K562 (cell line): ENCODE data around the gene HAL. TPM values are rescaled to one million over a fixed set of nuclear protein-coding genes. Genes with fewer than 3 reads are reported as not detected.

ENCODE experiments used
- ATAC-seq: fragments of 200-7000 bp; cut with Tn5 transposase; 3 replicates; pipeline ENCODE4 v1.9.1; 2020; ENCODE audit warnings: moderate library complexity
- BruUV-seq: library from RNA; stranded (reverse); fragments of 400-500 nt; replicated peaks from 2 replicates; lab custom pipeline; 2021; lab: Mats Ljungman, UMichigan
- CTCF ChIA-PET: fragments of 300-600 bp; formaldehyde crosslinking; extraction: SDS; loops from one replicate; lab custom pipeline; 2021; ENCODE audit warnings: low intra/inter-chr PET ratio; lab: Yijun Ruan, JAX
- POLR2A ChIA-PET: fragments of 300-600, 350-650 bp; sonication (Branson Sonifier 250); formaldehyde crosslinking; extraction: SDS; loops from one replicate; lab custom pipeline; 2021; ENCODE audit warnings: antibody characterized with exemption, inconsistent platforms; lab: Yijun Ruan, JAX
- DNase-seq, 4 experiments: peaks; one replicate each; pipeline versions ENCODE4 v3.0.0 to v3.0.0-alpha.2; 2011 to 2018; ENCODE audit warnings: low spot score in 3 of 4, mixed read lengths in 3 of 4; ENCODE audit errors: extremely low read depth in 1 of 4
- FAIRE-seq: peaks from 2 replicates; lab custom pipeline; 2011; peaks lifted over from hg19 to GRCh38; lab: Jason Lieb, UNC
- H2AFZ ChIP-seq: 2 replicates; pipeline ENCODE4 v1.6.0; 2011; ENCODE audit warnings: low read depth, low read length, control low read depth, inconsistent platforms
- H3K27ac ChIP-seq: fragments of 200-600 bp; 3 replicates; pipeline ENCODE4 v1.8.0; 2011; ENCODE audit warnings: low read depth, mild to moderate bottlenecking, control low read depth, inconsistent platforms, low read length, moderate library complexity, mixed read lengths; ENCODE audit errors: extremely low read depth
- H3K27me3 ChIP-seq, 2 experiments: fragments of 300-600 bp in 1 of 2; 2 replicates in 1 of 2; 3 replicates in 1 of 2; pipeline versions ENCODE4 v1.6.0 to v1.8.0; 2011; ENCODE audit warnings: inconsistent platforms in 2 of 2, low read length in 2 of 2, mild to moderate bottlenecking in 1 of 2, mixed read lengths in 1 of 2, moderate library complexity in 1 of 2; ENCODE audit not compliant: control insufficient read depth in 2 of 2, insufficient read depth in 2 of 2
- H3K36me3 ChIP-seq: fragments of 300-600 bp; 3 replicates; pipeline ENCODE4 v1.8.0; 2011; ENCODE audit warnings: mild to moderate bottlenecking, low read length, inconsistent platforms; ENCODE audit not compliant: control insufficient read depth, insufficient read depth
- H3K4me1 ChIP-seq, 2 experiments: fragments of 200-600 bp in 1 of 2; replicated peaks in 1 of 2; 2 replicates in 1 of 2; 3 replicates in 1 of 2; pipeline versions ENCODE4 v1.5.1 to v1.8.0; 2011; ENCODE audit warnings: inconsistent platforms in 2 of 2, low read length in 2 of 2, mild to moderate bottlenecking in 1 of 2, mixed read lengths in 1 of 2, moderate library complexity in 1 of 2; ENCODE audit not compliant: control insufficient read depth in 2 of 2, insufficient read depth in 2 of 2
- H3K4me2 ChIP-seq: 2 replicates; pipeline ENCODE4 v1.6.1; 2011; ENCODE audit warnings: low read length, control low read depth, inconsistent platforms, mixed read lengths; ENCODE audit not compliant: insufficient read depth
- H3K4me3 ChIP-seq: fragments of 200-600 bp; sonication (generic), shearing (Covaris generic); 2 replicates; pipeline ENCODE4 v1.5.1; 2016; ENCODE audit warnings: control low read depth, inconsistent platforms
- H3K79me2 ChIP-seq: fragments of 200-600 bp; 3 replicates; pipeline ENCODE4 v1.8.0; 2011; ENCODE audit warnings: low read length, inconsistent platforms; ENCODE audit not compliant: control insufficient read depth, insufficient read depth
- H3K9ac ChIP-seq, 2 experiments: 2 replicates each; pipeline versions ENCODE4 v1.6.0 to v1.6.1; 2011; ENCODE audit warnings: low read depth in 2 of 2, low read length in 2 of 2, control low read depth in 1 of 2, inconsistent platforms in 1 of 2, mild to moderate bottlenecking in 1 of 2, mixed read lengths in 1 of 2; ENCODE audit not compliant: insufficient read depth in 1 of 2
- H3K9me1 ChIP-seq: one replicate; pipeline ENCODE4 v1.6.0; 2011; ENCODE audit warnings: inconsistent platforms, mild to moderate bottlenecking, low read length, moderate library complexity; ENCODE audit not compliant: control insufficient read depth, insufficient read depth
- H3K9me3 ChIP-seq: replicated peaks from 2 replicates; pipeline ENCODE4 v1.5.1; 2011; ENCODE audit warnings: low read depth, low read length, inconsistent platforms; ENCODE audit not compliant: control insufficient read depth, insufficient read depth
- H4K20me1 ChIP-seq: replicated peaks from 2 replicates; pipeline ENCODE4 v1.6.1; 2011; ENCODE audit warnings: low read length, inconsistent platforms, mixed read lengths; ENCODE audit not compliant: control insufficient read depth, insufficient read depth
- BRF1 ChIP-seq: IDR thresholded peaks from 3 replicates; pipeline ENCODE4 v1.6.1; 2011; ENCODE audit warnings: borderline replicate concordance, mild to moderate bottlenecking; ENCODE audit not compliant: insufficient read length; ENCODE audit errors: extremely low read depth
- CEBPB ChIP-seq: fragments of 450-650 bp; IDR thresholded peaks from 2 replicates; pipeline ENCODE4 v1.6.1; 2016; ENCODE audit warnings: missing genetic modification characterization, missing compliant biosample characterization
- JUNB ChIP-seq: fragments of 450-650 bp; formaldehyde crosslinking; conservative IDR thresholded peaks from 2 replicates; pipeline ENCODE4 v1.4.0; 2020; ENCODE audit warnings: mild to moderate bottlenecking
- KDM4B ChIP-seq, 2 experiments: fragments of 450-650 bp in 1 of 2; sonication (generic) in 1 of 2; IDR thresholded peaks; 2 replicates each; pipeline ENCODE4 v1.6.1; 2016 to 2017; ENCODE audit warnings: borderline replicate concordance in 2 of 2, antibody characterized with exemption in 1 of 2, low read depth in 1 of 2, mild to moderate bottlenecking in 1 of 2
- MEIS2 ChIP-seq: fragments of 450-650 bp; IDR thresholded peaks from 2 replicates; pipeline ENCODE4 v1.6.1; 2014; ENCODE audit warnings: mild to moderate bottlenecking; ENCODE audit not compliant: partially characterized antibody
- PHF8 ChIP-seq: fragments of 200-600 bp; sonication (generic); IDR thresholded peaks from 2 replicates; pipeline ENCODE4 v1.6.1; 2012; ENCODE audit warnings: mixed run types, mild to moderate bottlenecking, inconsistent platforms, low read length, moderate library complexity, borderline replicate concordance
- RAD51 ChIP-seq: fragments of 450-650 bp; IDR thresholded peaks from 2 replicates; pipeline ENCODE4 v1.7.1; 2016; ENCODE audit warnings: low read depth, mild to moderate bottlenecking, borderline replicate concordance
- SMARCA5 ChIP-seq: fragments of 450-650 bp; IDR thresholded peaks from 2 replicates; pipeline ENCODE4 v1.6.1; 2016
- TSC22D4 ChIP-seq: fragments of 450-650 bp; IDR thresholded peaks from 2 replicates; pipeline ENCODE4 v1.6.1; 2016; ENCODE audit warnings: missing genetic modification characterization, missing biosample characterization, control low read depth
- U2AF2 ChIP-seq: fragments of 200-400 bp; formaldehyde crosslinking; optimal IDR thresholded peaks from 2 replicates; pipeline ENCODE3; 2017; ENCODE audit warnings: low read depth, mild to moderate bottlenecking, low read length
- ZKSCAN8 ChIP-seq: fragments of 200-800 bp; sonication (Bioruptor generic); IDR thresholded peaks from 2 replicates; pipeline ENCODE4 v1.6.1; 2016; ENCODE audit warnings: missing genetic modification characterization, missing compliant biosample characterization
- ZNF347 ChIP-seq: fragments of 450-650 bp; formaldehyde crosslinking; IDR thresholded peaks from 2 replicates; pipeline ENCODE4 v1.4.0; 2020; ENCODE audit warnings: low read depth, mild to moderate bottlenecking, moderate library complexity
- ZNF766 ChIP-seq: fragments of 200-800 bp; sonication (Bioruptor generic); conservative IDR thresholded peaks from 2 replicates; pipeline ENCODE4 v1.6.1; 2016; ENCODE audit warnings: missing genetic modification characterization, missing compliant biosample characterization
- WGBS: fragments of 100-300 bp; shearing (Covaris generic); methylation state at CpG from one replicate; pipeline ENCODE4 v1.1.6; 2016; ENCODE audit warnings: low coverage, mixed read lengths; ENCODE audit not compliant: insufficient coverage; ENCODE audit errors: missing lambda C conversion rate; 5-methylcytosine and 5-hydroxymethylcytosine counted together
- in situ Hi-C: fragments of 300-500 bp; cut with MboI; formaldehyde crosslinking; loops from 4 replicates; pipeline ENCODE4 v1.15.0; 2018; ENCODE audit warnings: inconsistent platforms, mixed read lengths
- intact Hi-C: fragments of 100-400 bp; cut with micrococcal nuclease; formaldehyde crosslinking; loops from 2 replicates; pipeline ENCODE4 v1.14.2; 2022
- polyA plus RNA-seq, 8 experiments: library from polyadenylated mRNA; depleted of rRNA in 4 of 8; stranded (reverse) in 5 of 8; unstranded in 3 of 8; fragments of >200 nt; fragmentation: Nextera tagmentation in 2 of 8; fragmentation: Illumina TruSeq in 1 of 8; extraction: Ambion mirVana in 2 of 8; extraction: Trizol in 1 of 8; gene quantifications; 2 replicates each; pipeline versions ENCODE4 v1.2.1 to v1.2.3, GENCODE V29; 2011 to 2014; ENCODE audit warnings: inconsistent platforms in 1 of 8, missing spikeins in 1 of 8
- total RNA-seq, 7 experiments: library from RNA; depleted of rRNA in 6 of 7; stranded (reverse); fragments of >200 nt in 6 of 7; fragmentation: Illumina TruSeq in 2 of 7; extraction: Trizol in 2 of 7; gene quantifications; 2 replicates each; pipeline versions ENCODE4 v1.2.1 to v1.2.3, GENCODE V29; 2011 to 2021; ENCODE audit warnings: low replicate concordance in 1 of 7
- TF ChIP-seq, protein P1 (sequence below), 2 experiments: IDR thresholded peaks in 1 of 2; conservative IDR thresholded peaks in 1 of 2; 2 replicates each; pipeline ENCODE4 v1.6.1; 2016; ENCODE audit warnings: low read depth in 2 of 2, mild to moderate bottlenecking in 1 of 2, missing compliant biosample characterization in 1 of 2, missing genetic modification characterization in 1 of 2, moderate library complexity in 1 of 2
- TF ChIP-seq, protein P2 (sequence below): fragments of 150-350 bp; IDR thresholded peaks from 2 replicates; pipeline ENCODE4 v1.6.1; 2014; ENCODE audit warnings: low read depth, mild to moderate bottlenecking, low read length, borderline replicate concordance
- TF ChIP-seq, protein P3 (sequence below): fragments of 250-450 bp; sonication (Bioruptor Pico); IDR thresholded peaks from 2 replicates; pipeline ENCODE4 v1.9.0; 2021; ENCODE audit warnings: mild to moderate bottlenecking

The HAL gene
- total and polyA plus RNA-seq, 9 of the 15 experiments (the other 6 are each of a cell fraction or from before 2014, with no cell fraction given) = 0.03 to 0.36 (median 0.20) TPM; not detected in 4

DNA sequence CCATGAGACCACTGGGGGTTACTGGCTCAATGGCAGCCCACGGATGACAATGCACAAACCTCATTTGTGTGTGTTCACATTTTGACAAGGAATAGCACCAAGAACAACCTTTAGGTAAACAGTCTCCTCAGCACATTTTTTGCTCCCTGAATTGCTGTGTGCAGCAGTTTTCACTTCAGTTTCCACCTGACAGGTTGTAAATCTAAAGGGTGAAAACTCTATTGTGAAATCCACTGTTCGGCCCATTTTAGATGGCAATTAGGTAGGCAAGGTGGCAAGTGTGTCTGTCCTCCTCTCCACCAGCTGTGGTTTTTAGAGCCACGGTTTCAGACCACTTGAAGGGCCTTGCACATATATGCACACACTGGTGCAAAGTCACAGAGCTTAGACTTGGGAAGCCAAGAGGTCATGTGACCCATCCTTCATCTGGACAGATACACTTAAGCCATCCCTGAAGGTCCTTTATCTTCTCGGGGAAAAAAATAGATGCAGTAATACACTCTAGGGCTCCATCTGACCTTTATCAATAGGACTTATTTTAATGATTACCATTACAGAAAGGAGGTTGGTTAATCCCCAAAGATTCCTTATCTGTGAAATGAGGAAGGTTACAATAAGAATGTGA lies 23.2 kb downstream of the HAL start:
- ChIA-PET POLR2A (no interaction called here), CTCF (no interaction called here)
- no peaks in the 10 kb centered on the region for H3K36me3 ChIP-seq
- ATAC-seq (no peak), DNase-seq (no peak), FAIRE-seq (no peak)
- peaks cover 4% of the 10 kb centered on the region; the same call in 1 of the 2 replicates for H4K20me1 ChIP-seq
- no peaks in the 10 kb centered on the region for H3K79me2 ChIP-seq
- no peak overlapping the region for H2AFZ ChIP-seq
- no peak overlapping the region for H3K4me3 ChIP-seq
- 0% methylated on average over 4 of the region's 4 CpGs for WGBS
- BruUV-seq = no TSS peak
- in situ Hi-C loops = no loop called here
- no peaks in the 10 kb centered on the region for H3K9me1 ChIP-seq
- no peaks in the 10 kb centered on the region for H3K9me3 ChIP-seq
- H3K27me3 ChIP-seq = peaks cover 15 to 25% of the 10 kb centered on the region in 2 experiments
- no peak overlapping the region for H3K27ac ChIP-seq
- H3K9ac ChIP-seq = no peak overlapping the region
- no peak overlapping the region for H3K4me2 ChIP-seq
- no peaks in the 10 kb centered on the region; a peak in 1 of 5 replicates for H3K4me1 ChIP-seq
- intact Hi-C loops = no loop called here
- TF ChIP-seq BRF1 (no peak), RAD51 (peak; percentile 47; the same call in 1 of the 2 replicates), ZKSCAN8 (CRISPR knock-in tag) (no peak), ZNF766 (CRISPR knock-in tag) (no peak), KDM4B (IDR thresholded peaks at IDR 0.05; ENCODE audit: borderline replicate concordance in 2 of 2, low read depth in 1 of 2) (no peak), TSC22D4 (tag) (no peak), U2AF2 (no peak), CEBPB (tag) (peak; percentile 77), MEIS2 (peak; percentile 36), SMARCA5 (no peak), PHF8 (no peak), JUNB (CRISPR knock-in tag) (no peak), ZNF347 (CRISPR knock-in tag) (no peak)
- TF ChIP-seq, protein P1, sequence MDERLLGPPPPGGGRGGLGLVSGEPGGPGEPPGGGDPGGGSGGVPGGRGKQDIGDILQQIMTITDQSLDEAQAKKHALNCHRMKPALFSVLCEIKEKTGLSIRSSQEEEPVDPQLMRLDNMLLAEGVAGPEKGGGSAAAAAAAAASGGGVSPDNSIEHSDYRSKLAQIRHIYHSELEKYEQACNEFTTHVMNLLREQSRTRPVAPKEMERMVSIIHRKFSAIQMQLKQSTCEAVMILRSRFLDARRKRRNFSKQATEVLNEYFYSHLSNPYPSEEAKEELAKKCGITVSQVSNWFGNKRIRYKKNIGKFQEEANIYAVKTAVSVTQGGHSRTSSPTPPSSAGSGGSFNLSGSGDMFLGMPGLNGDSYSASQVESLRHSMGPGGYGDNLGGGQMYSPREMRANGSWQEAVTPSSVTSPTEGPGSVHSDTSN (CRISPR knock-in tag; IDR thresholded peaks at IDR 0.05; ENCODE audit: low read depth) = no peak
- TF ChIP-seq, protein P1 (tag; conservative IDR thresholded peaks at IDR 0.05; ENCODE audit: low read depth) = peak; percentile 76
- TF ChIP-seq, protein P2, sequence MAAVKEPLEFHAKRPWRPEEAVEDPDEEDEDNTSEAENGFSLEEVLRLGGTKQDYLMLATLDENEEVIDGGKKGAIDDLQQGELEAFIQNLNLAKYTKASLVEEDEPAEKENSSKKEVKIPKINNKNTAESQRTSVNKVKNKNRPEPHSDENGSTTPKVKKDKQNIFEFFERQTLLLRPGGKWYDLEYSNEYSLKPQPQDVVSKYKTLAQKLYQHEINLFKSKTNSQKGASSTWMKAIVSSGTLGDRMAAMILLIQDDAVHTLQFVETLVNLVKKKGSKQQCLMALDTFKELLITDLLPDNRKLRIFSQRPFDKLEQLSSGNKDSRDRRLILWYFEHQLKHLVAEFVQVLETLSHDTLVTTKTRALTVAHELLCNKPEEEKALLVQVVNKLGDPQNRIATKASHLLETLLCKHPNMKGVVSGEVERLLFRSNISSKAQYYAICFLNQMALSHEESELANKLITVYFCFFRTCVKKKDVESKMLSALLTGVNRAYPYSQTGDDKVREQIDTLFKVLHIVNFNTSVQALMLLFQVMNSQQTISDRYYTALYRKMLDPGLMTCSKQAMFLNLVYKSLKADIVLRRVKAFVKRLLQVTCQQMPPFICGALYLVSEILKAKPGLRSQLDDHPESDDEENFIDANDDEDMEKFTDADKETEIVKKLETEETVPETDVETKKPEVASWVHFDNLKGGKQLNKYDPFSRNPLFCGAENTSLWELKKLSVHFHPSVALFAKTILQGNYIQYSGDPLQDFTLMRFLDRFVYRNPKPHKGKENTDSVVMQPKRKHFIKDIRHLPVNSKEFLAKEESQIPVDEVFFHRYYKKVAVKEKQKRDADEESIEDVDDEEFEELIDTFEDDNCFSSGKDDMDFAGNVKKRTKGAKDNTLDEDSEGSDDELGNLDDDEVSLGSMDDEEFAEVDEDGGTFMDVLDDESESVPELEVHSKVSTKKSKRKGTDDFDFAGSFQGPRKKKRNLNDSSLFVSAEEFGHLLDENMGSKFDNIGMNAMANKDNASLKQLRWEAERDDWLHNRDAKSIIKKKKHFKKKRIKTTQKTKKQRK = no peak
- TF ChIP-seq, protein P3, sequence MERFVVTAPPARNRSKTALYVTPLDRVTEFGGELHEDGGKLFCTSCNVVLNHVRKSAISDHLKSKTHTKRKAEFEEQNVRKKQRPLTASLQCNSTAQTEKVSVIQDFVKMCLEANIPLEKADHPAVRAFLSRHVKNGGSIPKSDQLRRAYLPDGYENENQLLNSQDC = no peak
